Transverse colon (tissue), 4 donors: ENCODE measurements around the gene MOV10L1. TPM values are rescaled to one million over a fixed set of nuclear protein-coding genes. Genes with fewer than 3 reads are reported as not detected.

Source experiments
- DNase-seq: peaks from one replicate; pipeline ENCODE4 v3.0.0-alpha.2; 2019
- H3K27ac ChIP-seq, 4 donors: fragments of 200-600 bp; sonication (generic); 2 replicates each; pipeline ENCODE4 v1.5.1; 2016 to 2018; ENCODE audit warnings: inconsistent platforms in 4 of 4
- H3K27me3 ChIP-seq: fragments of 200-600 bp; sonication (generic); 2 replicates; pipeline ENCODE4 v1.5.1; 2017; ENCODE audit warnings: inconsistent platforms
- H3K36me3 ChIP-seq, 4 donors: fragments of 200-600 bp; sonication (generic); 2 replicates each; pipeline ENCODE4 v1.5.1; 2017 to 2019; ENCODE audit warnings: inconsistent platforms in 4 of 4
- H3K4me1 ChIP-seq, 4 donors: fragments of 200-600 bp; sonication (generic); 2 replicates each; pipeline ENCODE4 v1.5.1; 2017 to 2020; ENCODE audit warnings: inconsistent platforms in 4 of 4
- H3K4me3 ChIP-seq, 4 donors: fragments of 200-600 bp; sonication (generic); 1 replicate in 1 of 4; 2 replicates in 3 of 4; pipeline versions ENCODE4 v1.5.1 to v1.6.1; 2017 to 2019; ENCODE audit warnings: inconsistent platforms in 4 of 4
- H3K9me3 ChIP-seq, 2 donors: fragments of 200-600 bp; sonication (generic); 2 replicates each; pipeline ENCODE4 v1.5.1; 2017 to 2019; ENCODE audit warnings: inconsistent platforms in 2 of 2
- EP300 ChIP-seq: sonication (generic); formaldehyde crosslinking; IDR thresholded peaks from one replicate; pipeline ENCODE4 v1.6.1; 2017; ENCODE audit warnings: antibody characterized with exemption, low read depth
- POLR2A ChIP-seq: fragments of 450-650 bp; IDR thresholded peaks from one replicate; pipeline ENCODE4 v1.6.1; 2016; ENCODE audit warnings: antibody characterized with exemption, mild to moderate bottlenecking, moderate library complexity
- POLR2AphosphoS5 ChIP-seq, 3 donors: sonication (generic); formaldehyde crosslinking; IDR thresholded peaks; one replicate each; pipeline ENCODE4 v1.6.1; 2016; ENCODE audit warnings: antibody characterized with exemption in 3 of 3
- WGBS, 2 donors: methylation state at CpG; one replicate each; pipeline ENCODE4 v1.1.5; 2018; ENCODE audit warnings: low coverage in 1 of 2; 5-methylcytosine and 5-hydroxymethylcytosine counted together
- in situ Hi-C, 4 donors: fragments of 200-750 bp; cut with MboI; loops; one replicate each; pipeline versions ENCODE4 v1.15.0 to v1.15.1; 2017; ENCODE audit warnings: low sequenced_read_pairs in 3 of 4, low pct_ligation_motif_present in 1 of 4, low pct_unique_long_range_greater_than_20kb in 1 of 4
- intact Hi-C: fragments of 100-400 bp; cut with DNase I; formaldehyde crosslinking; loops from one replicate; pipeline ENCODE4 v1.15.1; 2023; ENCODE audit warnings: low total_unique reads
- total RNA-seq, 4 donors: library from RNA; depleted of rRNA; stranded (reverse); fragments of >200 nt; gene quantifications; one replicate each; pipeline ENCODE4 v1.1.0, GENCODE V29; 2016
- TF ChIP-seq, protein P1 (sequence below), 5 experiments: fragments of 200-600 bp in 3 of 5; fragments of 450-650 bp in 2 of 5; sonication (generic) in 3 of 5; IDR thresholded peaks; 1 replicate in 2 of 5; 2 replicates in 3 of 5; pipeline ENCODE4 v1.5.1; 2016 to 2017; ENCODE audit warnings: antibody characterized with exemption in 5 of 5, inconsistent platforms in 3 of 5, mild to moderate bottlenecking in 2 of 5, moderate library complexity in 1 of 5

The MOV10L1 gene
- total RNA-seq, 4 donors from 2014 or later, result 0.20 to 0.48 (median 0.41) TPM; not detected in 1

DNA sequence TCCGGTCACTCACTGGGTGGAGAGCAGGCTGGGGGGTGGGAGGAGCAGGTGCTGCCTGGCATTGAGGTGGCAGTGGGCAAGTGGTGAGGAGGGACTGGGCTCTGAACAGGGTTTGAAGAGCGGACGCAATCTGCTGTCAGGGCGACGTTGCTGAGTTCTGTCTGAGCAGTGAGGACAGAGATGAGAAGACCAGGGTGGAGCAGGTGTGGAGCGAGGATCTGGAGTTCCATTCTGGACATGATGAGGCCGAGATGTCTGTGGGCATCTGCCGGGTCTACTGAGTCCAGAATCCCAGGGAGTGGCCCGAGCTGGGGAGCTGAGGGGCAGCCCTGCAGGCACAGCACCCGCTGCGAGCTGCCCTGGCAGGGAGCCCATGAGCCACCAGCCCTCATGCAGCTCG, 2.2 kb upstream of the MOV10L1 start:
- Histone ChIP-seq H3K27me3 (peaks cover 46% of the 10 kb centered on the region), H3K4me1 (no peaks in the 10 kb centered on the region), H3K36me3 (no peaks in the 10 kb centered on the region), H3K9me3 (no peaks in the 10 kb centered on the region), H3K27ac (no peak overlapping the region), H3K4me3 (no peak overlapping the region)
- intact Hi-C loops, result no loop called here
- in situ Hi-C loops, result no loop called here
- no peak for DNase-seq
- 79 to 90% methylated on average over 5 to 12 of the region's 12 CpGs for WGBS, 2 donors
- TF ChIP-seq POLR2AphosphoS5 (IDR thresholded peaks at IDR 0.05) (no peak), EP300 (no peak), POLR2A (no peak)
- TF ChIP-seq, protein P1, sequence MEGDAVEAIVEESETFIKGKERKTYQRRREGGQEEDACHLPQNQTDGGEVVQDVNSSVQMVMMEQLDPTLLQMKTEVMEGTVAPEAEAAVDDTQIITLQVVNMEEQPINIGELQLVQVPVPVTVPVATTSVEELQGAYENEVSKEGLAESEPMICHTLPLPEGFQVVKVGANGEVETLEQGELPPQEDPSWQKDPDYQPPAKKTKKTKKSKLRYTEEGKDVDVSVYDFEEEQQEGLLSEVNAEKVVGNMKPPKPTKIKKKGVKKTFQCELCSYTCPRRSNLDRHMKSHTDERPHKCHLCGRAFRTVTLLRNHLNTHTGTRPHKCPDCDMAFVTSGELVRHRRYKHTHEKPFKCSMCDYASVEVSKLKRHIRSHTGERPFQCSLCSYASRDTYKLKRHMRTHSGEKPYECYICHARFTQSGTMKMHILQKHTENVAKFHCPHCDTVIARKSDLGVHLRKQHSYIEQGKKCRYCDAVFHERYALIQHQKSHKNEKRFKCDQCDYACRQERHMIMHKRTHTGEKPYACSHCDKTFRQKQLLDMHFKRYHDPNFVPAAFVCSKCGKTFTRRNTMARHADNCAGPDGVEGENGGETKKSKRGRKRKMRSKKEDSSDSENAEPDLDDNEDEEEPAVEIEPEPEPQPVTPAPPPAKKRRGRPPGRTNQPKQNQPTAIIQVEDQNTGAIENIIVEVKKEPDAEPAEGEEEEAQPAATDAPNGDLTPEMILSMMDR (IDR thresholded peaks at IDR 0.05), result no peak

GRCh38 chr22:50088096-50088495, 1.7 kb upstream of the MOV10L1 start:
- Histone ChIP-seq H3K27ac (no peak overlapping the region), H3K36me3 (no peaks in the 10 kb centered on the region), H3K4me3 (no peak overlapping the region), H3K4me1 (no peaks in the 10 kb centered on the region), H3K27me3 (peaks cover 42% of the 10 kb centered on the region), H3K9me3 (no peaks in the 10 kb centered on the region)
- WGBS, 2 donors, result 98% methylated on average over 12 of the region's 12 CpGs; no CpG with 5 or more reads in 1 of the 2 donors
- TF ChIP-seq POLR2A (no peak), EP300 (no peak), POLR2AphosphoS5 (IDR thresholded peaks at IDR 0.05) (no peak)
- TF ChIP-seq, protein P1 (IDR thresholded peaks at IDR 0.05), result no peak
- DNase-seq, result no peak
- intact Hi-C loops, result no loop called here
- in situ Hi-C loops, result no loop called here

DNA sequence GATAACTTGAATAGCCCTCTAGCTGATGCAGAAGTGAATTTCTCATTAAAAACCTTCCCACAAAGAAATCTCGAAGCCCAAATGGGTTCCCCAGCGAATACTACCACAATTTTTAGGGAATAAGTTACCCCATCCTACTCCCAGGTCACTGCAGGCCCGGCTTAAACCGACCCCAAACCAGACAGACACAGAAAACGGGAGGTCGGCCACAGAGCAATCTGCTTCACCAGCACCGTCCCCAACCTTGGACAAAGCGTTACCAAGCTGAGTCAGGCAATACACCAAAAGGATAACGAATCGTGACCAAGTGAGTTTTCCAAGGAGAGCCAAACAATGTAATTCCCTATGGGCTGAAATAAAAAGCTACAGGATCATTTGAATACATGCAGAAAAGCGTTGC, 575 bp upstream of the MOV10L1 start:
- H3K27ac ChIP-seq, result no peak overlapping the region
- intact Hi-C loops (no loop called here), in situ Hi-C loops (no loop called here)
- H3K4me1 ChIP-seq, result no peaks in the 10 kb centered on the region
- whole genome bisulfite sequencing, 2 donors, result 85 to 97% methylated on average over 6 to 11 of the region's 11 CpGs
- H3K36me3 ChIP-seq, result no peaks in the 10 kb centered on the region
- DNase-seq, result no peak
- H3K4me3 ChIP-seq, result no peak overlapping the region
- TF ChIP-seq, protein P1 (IDR thresholded peaks at IDR 0.05), result no peak
- peaks cover 31% of the 10 kb centered on the region for H3K27me3 ChIP-seq
- H3K9me3 ChIP-seq, result no peaks in the 10 kb centered on the region

GRCh38 chr22:50090412-50090714, 557 bp downstream of the MOV10L1 start:
- Histone ChIP-seq H3K4me3 (no peak overlapping the region), H3K27me3 (peaks cover 34% of the 10 kb centered on the region), H3K4me1 (no peaks in the 10 kb centered on the region), H3K9me3 (no peaks in the 10 kb centered on the region), H3K27ac (no peak overlapping the region), H3K36me3 (no peaks in the 10 kb centered on the region)
- intact Hi-C loops, result no loop called here
- TF ChIP-seq EP300 (no peak), POLR2AphosphoS5 (IDR thresholded peaks at IDR 0.05) (no peak), POLR2A (no peak)
- TF ChIP-seq, protein P1 (IDR thresholded peaks at IDR 0.05), result no peak
- in situ Hi-C loops, result no loop called here
- DNase-seq, result no peak
- WGBS, 2 donors, result 93% methylated on average over 22 of the region's 22 CpGs; no CpG with 5 or more reads in 1 of the 2 donors
